NCI-H524 treated with DMSO at 0.1 percent for 48 hours (cell line): ENCODE results near the gene CLDN4.

ENCODE experiments used
- DNase-seq: peaks from one replicate; lab custom pipeline; 2025; lab: John Stamatoyannopoulos, UW

Gene CLDN4

DNA sequence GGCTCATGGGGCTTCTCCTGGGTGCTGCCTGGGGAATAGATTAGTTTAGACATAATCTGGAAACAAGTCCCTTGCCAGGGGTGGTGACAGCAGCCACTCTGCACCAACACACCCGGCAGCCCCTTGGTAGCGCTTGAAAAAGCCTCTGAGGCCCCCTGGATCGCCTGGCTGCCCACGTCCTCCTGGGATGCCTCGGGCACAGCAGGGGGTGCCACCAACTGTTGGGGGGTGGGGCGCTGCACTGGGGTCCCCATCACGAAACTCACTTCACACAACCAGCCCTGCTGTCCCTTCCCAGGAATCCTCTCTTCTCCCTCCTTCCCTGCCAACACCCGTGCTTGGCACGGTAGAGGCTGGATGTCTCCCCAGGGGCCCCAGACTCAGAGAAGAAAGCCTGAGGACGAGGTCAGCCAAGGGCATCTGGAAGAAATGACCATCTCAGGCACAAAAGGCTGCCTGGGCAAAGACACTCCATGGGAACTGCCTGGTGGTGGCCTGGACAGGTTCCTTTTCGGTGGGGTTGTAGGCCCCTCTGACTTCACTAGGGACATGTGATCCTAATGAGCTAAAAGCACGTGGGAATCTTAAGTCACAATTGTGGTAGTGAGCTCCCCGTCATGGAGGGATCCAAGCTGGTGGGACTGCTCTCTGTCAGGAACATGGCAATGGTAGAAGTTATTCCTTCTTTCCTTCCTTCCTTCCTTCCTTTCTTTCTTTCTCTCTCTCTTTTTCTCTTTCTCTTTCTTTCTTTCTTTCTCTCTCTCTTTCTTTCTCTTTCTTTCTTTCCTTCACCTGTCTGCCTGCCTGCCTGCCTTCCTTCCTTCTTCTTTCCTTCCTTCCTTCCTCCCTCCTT is 41.5 kb downstream of the CLDN4 start:
- DNase-seq, result no peak

GRCh38 chr7:73876361-73876760 is 45.6 kb downstream of the CLDN4 start:
- DNase-seq, result no peak

DNA sequence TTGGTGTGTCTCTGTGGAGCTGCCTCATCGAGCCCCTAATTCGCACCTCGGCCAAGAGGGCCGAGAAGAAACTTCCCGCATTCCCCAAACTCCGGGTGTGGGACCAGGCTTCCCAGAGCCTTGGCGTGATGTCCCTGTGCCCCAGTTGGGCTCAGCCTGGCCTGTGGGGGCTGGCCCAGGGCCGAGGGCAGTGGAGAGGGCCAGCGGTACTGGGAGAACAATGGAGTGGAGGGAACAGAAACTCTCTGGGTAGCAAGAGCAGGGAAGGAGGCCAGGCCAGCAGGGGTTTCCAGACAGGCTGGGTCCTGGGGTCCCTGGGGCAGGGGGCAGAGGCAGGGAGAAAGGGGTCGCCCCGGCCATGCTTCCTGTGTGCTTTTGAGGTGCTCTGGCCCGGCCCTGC is 46.2 kb downstream of the CLDN4 start:
- DNase-seq, result no peak

DNA sequence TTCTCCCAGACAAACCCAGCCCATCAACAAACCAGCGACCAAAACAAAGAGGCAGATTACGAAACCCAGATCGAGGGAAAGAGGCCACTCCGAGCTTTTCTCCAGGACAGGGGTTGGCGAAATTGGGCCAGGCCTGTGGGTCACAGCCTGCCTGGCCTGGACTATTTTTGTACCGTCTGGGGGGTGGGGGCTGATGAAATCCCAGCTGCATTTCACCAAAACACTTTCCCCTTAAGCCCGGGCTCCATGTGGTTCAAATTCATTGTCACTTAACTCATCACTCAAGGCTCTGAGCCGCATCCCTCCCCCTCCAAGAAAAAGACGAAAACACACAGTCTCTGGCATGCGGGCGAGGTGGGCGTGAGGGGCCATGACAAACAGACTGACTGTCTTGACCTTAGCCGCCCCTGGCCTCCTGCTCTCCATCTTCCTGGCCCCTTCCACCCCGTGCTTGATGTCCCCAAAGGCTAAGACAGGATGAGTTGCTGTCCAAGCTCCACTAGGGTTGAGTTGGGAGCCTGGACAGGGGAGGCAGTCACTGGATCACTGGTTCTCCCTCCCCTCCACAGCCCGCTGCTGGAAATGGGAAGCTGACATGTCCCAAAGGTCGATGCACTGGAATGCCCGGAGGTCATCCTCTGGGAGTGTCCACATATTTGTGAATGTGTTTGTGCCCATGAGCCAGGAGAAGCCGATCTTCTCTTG is 49.3 kb downstream of the CLDN4 start:
- DNase-seq, result no peak

- no peak for DNase-seq
Measured at GRCh38 chr7:73880755-73881328, 50.0 kb downstream of the CLDN4 start.

DNA sequence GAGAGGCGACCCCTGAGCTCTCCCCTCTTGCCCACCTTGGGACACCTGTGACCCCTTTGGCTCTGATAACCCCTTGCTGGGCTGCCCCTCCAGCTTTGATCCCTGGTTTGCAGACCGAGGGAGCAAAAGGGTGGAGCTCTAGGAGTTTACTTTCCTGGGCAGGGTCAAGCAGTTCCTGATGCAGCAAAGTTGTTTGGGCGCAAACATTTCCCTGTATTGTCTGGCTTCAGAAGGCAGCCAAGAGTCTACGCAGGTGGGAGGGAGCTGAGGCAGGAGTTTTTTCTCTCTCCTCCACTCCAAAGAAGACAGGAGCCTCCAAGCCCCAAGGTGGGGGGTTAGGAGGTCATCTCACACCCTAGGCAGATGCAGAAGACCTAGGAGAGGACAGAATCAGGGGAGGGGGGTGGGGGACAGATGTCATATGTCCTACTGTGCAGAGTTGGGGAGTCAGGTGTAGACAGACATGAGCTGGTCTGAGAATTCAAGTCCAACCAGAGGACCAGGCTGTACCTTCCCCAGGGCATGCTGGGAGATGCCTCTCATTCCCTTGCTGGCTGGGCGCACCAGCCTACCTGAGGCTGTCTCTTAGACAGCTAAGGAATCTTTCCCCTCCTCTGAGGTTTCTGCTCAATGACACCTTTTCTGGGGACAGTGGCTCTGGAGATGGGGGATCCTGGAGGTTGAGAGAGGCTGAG is 50.7 kb downstream of the CLDN4 start:
- DNase-seq, result no peak

DNA sequence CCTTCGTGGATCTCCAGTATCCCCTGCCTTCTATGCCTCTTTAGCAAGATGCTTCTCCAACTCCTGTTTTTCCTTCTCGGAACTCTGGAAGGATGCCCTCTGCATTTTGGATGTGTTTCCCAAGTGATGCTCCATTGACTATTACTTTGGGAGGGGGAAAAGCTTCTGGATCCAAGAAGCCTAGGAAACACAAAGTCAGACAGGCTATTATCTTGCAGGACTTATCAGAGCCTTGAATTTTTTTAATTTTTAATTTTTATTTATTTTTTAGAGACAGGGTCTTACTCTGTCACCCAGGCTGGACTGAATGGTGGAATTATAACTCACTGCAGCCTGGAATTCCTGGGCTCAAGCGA is 51.2 kb downstream of the CLDN4 start:
- DNase-seq, result no peak
